Kidney glomerular epithelial cell (primary cell): Measurements from ENCODE around the gene AMT.

Source experiments
- DNase-seq: peaks from one replicate; lab custom pipeline; 2025; lab: John Stamatoyannopoulos, UW

Gene AMT, protein sequence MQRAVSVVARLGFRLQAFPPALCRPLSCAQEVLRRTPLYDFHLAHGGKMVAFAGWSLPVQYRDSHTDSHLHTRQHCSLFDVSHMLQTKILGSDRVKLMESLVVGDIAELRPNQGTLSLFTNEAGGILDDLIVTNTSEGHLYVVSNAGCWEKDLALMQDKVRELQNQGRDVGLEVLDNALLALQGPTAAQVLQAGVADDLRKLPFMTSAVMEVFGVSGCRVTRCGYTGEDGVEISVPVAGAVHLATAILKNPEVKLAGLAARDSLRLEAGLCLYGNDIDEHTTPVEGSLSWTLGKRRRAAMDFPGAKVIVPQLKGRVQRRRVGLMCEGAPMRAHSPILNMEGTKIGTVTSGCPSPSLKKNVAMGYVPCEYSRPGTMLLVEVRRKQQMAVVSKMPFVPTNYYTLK

DNA sequence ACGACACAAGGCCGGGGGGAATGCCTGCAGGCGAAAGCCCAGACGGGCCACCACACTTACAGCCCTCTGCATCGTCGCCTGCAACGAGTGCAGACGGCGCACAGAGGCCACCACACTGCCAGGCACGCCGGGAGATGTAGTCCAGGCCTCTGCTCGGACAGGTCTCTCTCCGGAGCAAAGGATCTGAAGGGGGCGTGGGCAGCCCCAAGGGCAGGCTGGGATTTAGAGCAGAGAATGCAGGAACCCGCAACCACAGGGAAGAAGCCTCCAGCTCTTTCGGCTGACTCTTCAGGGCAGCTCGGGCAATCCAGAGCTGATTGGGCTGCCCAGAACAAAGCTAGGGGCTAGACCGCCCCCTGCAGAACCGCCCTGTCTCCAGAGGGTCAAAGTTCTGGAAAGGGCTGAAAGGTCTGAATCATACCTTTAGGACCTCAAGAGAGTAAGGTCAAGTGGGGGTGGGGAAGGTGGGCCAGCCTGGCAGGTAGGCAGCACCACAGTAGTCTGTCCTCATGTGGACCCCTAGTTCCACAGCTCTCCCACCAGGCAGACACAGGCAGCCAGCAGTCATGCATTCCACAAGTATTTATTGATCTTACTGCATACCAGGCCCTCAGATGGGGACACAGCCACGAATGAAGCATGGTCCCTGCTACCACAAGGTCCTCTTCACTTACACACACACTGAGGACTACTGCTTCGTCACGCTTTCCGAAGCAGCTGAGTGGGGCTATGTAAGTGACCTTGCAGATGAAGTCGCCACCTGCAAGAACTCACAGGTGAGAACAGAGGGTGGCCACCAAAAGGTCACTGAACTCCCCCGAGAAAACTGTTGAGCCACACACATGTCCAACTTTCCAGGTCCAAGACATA is at the start of gene AMT:
TSS of gene AMT (minus strand) at position 95 of the 870 bp plus-strand sequence. CDS start at position 72, 23 bp downstream.
- no peak for DNase-seq

DNA sequence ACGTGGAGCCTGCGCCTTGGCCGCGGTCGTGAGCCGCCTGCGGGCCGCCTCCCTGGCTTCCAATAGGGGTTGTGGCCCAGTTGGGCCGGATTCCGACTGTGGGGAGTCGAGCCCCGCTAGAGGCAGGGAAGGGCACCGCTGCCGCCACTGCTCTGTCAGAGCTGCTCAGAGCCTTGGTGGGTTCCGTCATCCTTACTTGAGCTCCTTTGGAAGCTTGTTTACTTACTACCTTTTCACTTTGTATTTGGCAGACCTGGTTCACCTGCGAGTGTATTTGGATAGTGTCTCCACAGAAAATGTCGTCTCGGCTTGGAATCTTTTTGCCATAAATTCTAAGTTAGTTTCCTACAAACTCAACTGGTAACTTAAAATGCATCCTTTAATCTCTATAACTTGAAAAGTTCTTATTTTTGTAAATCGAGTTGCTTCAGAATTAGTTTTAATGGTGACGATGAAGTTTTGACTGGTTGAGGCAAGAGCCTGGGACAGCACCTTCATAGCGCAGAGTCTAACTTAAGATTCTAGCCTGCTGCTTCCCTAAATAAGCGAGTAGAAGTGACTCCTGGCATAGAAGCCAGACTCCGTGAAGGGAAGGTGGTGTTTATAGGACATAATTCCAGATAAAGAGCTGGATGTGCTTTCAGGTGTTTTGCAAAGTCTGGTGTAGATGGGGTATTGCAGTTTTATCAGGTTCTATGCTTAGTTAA is 48.6 kb upstream of the AMT start:
- DNase-seq: peak; percentile 14

DNA sequence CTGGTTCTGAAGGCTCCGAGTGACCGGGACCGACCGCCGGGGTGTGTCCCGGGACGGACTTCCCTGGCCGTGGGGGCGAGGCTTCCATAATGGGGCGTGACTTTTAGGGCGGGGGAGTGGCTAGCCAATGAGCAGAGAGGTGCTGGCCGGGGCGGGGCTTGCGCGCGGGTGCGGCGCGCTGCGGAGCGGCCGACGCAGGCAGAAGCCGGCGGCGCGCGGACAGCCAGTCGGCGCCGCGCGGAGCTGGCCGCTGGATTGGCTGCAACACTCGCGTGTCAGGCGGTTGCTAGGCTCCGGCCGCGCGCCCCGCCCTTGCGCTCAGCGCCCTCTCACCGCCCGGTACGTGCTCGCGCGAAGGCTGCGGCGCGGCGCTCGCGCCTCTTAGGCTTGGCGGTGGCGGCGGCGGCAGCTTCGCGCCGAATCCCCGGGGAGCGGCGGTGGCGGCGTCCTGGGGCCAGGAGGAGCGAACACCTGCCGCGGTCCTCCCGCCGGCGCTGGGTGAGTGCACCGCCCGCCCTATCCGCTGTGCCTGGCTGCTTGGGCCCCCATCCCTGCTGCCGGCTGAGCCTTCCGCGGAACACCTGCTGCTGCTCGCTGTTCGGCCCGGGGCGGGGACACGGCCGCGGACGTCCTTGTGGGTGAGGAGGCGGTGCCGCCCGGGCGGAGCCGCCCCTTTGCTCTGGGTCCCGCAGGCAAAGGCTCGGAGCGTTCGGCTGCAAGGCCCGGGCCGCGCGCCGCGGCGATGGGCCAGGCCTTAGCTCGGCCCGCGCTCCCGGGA is 47.9 kb upstream of the AMT start, which contains the start of gene DAG1:
TSS of gene DAG1 (plus strand) at position 332 of the 778 bp plus-strand sequence. CDS start 40,268 bp downstream, outside the sequence.
- peak; percentile 92 for DNase-seq

DNA sequence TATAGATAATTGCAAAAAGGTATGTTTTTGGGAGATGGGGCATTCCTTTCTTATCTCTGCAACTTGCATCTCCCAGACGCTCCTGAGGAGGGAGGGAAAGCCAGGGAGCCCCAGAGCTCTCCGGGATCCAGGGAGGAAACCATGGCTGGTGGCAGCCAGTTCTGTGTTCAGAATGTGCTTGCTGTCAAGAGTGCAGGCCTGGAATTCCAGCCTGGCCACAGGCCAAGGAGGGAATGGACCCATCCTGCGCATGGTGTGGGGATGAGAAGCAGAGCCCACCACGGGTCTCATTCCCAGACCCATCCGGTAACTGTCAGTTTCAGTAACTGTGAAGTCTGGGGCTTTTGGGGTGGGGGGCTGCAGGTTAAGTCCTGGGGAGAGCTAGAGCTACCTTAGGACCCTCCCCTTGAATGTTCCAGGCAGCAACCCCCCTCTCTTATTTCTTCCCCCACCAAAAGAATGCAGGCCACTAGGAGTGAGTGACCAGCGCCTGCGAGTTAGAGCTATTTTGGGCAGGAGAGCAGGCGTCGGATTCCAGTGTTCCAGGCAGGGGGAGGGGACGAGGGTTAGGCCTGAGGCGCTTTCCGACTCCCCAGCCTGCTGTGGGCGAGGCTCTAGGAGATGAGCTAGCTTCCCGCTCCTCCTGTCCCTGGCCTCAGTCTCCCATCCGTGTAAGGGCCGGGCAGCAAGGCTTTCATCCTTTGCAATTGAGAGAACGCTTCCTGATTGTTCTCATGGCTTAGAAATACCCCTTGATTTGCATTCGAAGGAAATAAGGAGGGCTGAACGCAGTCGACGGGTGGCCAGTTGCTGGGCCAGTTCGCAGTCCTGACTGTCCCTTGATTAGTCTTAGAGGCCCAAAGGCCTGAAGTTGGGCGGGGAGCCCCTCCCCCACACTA is 47.0 kb upstream of the AMT start:
- peak; percentile 77 for DNase-seq

DNA sequence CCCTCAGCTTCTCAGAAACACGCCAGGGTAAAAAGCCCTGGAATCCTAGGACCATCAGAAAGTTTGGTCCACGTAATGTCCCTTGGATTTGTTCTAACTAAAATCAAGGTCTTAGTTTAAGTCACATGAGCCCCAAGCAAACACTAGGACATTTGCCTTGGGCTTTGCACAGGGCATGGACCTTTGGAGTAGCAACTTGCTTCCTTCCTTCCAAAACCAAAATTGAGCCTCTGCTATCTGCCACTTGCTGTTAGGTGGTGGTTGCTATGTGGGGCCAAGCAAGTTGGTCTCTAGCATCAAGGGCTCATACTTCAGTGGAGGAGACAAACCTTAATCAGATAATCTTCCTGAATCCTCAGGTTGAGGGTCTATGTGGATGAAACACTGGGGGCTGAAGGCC is 43.8 kb upstream of the AMT start:
- DNase-seq: no peak

DNA sequence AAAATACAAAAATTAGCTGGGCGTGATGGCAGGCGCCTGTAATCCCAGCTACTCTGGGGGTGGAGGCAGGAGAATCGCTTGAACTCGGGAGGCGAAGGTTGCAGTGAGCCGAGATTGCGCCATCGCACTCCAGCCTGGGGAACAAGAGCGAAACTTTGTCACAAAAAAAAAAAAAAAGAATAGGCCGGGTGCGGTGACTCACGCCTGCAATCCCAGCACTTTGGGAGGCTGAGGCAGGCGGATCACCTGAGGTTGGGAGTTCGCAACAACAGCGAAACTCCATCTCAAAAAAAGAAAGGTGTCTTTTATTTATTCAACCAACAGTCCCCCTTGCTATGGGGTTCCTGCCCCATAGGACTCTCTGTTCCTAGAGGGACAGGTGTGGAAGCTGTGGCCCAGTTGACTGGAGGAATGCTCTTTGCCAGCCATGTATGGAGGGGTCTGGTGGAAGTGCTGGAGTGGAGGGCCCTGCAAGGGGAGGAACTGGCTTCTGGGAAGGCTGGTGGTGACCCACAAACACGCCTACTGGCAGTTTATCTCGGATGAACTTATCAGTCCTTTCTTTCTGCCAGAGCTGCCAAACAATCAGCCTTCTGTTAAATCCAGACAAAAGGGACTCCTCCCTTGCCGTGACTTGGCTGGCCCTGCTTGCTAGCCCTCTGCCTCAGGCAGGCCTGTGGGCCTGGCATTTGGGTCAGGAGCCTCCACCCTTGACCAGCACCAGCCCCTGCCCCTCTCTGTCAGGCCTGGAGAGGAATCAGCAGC is 43.2 kb upstream of the AMT start:
- no peak for DNase-seq

DNA sequence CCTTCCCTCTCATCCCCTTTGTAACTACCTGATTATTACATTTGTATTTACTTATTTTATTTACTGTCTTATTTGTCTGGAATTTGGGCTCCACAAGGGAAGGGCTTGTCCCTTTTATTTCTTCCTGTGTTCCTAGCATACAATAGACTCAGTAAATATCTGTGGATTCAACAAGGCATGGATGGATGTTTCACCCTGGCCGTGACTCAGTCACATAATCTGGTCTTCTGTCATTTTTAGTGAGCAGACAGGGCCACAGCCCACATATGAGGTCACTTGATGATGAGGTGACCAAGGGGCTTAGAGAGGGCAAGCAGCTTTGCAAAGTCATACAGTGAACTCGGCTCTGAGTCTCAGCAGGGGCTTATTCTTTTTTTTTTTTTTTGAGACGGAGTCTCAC is 39.9 kb upstream of the AMT start:
- peak; percentile 13 for DNase-seq

DNA sequence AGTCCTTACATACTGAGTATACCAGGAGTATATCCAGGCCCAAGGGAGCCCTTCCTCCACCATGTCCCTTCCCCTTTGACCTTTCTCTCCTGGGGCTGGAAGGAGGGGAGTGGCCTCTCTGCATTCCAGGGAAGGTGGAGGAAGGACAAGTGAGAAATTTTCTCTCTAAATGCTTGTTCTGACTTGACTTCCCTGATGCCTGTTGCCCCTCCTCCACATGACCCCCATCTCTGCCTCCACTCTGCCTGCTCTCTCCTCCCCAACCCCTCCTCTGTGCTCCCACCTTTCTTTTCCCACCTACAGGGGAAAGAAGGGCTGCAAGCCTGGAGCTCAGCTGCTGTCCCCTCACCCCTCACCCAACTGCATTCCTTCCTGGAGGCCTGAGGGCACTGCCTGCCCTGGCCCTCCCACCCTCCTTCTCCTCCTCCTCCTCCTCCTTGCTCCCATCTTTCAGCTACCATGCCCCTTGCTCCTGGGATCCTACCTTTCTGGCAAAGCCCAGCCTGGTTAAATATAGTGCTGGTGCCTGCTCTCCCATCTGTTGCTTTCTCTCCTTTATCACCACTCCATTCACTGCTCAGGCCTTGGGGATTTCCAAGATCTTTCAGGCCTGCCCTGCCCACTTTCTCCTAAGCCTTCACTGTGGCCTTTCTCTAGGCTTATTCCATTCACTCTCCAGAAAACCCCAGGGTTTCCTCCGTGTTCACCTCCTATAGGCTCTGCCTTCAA is 39.3 kb upstream of the AMT start:
- DNase-seq: peak; percentile 23

DNA sequence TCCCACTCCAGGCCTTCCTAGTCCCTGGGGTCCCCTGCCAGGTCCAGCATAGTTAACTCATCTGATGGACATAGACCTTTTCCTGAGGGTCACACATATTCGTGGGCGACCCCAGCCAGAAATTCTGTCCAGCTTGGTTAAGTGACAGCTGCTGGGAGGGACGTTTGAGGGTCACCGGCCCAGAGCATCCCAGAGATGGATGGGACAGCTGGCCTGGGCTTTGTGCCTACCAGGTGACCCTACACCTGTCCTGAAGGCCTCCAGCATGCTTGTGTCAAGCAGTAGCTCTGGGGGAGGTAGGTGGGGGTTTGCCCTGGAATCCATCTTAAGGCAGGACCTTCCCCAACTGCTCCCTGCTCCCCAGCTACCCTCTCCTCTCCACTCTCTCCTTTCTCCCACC is 38.7 kb upstream of the AMT start:
- no peak for DNase-seq

DNA sequence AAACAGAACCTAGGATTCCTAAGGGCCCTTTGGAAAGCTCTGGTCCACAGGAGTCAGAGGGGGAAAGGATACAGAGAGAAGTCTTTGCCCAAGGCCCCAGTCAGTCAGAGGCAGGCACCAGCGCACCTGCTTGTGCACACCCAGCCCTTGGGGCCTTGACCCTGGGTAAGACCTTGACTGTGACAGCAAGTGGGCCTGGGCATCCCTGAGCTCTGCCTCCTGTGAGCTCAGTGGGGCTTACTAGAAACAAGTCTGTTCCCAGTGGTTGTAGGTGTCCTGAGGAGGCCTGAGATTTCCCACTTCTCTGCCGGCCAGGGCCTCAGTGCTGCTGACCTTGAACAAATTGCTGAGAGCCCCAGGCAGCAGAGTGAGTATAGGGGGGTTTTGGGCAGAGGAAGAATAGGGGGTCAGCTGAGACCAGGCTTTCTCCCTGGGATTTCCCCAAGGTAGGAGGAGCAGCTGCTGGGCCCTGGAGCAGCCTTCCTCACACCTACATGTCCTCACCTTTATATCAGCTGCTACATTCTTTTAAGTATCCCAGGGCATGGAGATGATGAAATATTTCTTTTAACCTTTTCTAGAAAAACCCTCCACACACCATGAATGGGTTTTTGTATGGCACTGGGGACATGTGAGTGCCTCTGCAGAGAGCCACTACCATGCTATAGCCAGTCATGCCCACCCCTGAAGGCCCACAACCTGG is 38.1 kb upstream of the AMT start:
- no peak for DNase-seq

DNA sequence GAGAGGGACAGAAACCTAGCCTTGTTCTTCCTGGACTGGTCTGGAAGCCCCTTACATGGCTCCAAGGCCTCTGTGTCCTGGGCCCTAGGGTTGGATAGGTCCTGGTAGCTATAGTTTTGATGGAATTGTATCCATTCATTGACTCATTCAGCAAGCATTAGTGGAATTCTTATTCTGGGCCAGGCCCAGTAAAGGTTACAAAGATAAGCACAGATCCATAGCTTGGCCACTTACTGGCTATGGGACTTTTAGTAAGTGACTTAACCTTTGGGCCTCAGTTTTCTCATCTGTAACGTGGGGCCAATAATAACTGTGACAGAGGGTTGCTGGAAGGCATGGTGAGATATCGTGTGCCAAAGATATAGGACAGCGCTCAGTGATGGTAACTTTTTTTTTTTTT is 34.2 kb upstream of the AMT start:
- no peak for DNase-seq

DNA sequence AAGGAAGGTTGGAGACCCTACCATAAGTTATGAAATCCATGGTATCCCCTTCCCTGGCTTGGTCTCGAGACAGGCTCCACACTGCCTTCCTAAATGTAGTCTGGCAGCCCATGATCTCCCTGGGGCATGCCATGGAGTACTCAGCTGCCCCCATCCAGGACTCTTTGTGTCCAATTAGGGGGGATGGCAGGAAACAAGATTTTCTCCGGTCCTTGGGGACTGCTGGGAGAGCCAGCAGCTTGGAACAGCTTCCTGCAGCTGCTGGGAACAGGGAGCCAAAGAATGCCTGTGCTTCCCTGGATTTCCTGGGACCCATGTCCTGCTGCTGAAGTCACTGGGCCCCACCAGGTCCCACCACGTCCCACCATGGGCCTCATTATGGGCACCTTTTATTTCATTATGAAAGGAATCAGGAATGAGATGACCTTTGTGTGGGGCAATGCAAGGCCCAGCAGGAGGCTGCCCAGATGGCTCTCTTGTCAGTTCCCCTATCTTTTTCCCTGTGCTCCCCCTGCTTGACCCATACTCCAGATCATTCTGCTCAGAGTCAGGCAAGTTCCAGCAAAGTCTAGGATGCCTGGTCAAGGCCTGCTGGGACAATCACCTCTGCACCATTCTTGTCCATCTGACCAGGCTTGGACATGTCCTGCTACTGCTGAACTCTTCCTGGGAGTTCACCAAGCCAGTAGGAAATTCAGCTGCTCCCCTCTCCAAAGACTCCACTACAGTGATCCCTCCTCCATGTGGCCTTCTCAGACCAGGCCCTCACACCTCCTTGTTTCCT is 32.8 kb upstream of the AMT start:
- no peak for DNase-seq

DNA sequence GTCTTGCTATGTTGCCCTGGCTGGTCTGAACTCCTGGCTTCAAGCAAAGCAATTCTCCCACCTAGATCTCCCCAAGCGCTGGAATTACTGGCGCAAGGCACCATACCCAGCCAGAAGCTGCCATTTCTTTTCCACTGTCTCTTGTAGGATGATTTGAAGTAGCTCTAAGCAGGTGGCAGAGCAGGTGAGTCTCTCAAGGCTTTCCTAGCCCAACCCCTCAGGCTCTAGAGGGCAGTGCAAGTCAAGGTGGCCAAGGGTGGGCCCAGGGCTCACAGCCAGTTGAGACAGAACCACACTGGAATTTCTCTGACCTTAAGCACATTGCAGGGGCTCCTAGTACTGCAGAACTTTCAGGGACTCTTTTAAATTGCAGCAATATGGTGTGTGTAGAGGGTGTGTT is 32.2 kb upstream of the AMT start:
- DNase-seq: no peak

DNA sequence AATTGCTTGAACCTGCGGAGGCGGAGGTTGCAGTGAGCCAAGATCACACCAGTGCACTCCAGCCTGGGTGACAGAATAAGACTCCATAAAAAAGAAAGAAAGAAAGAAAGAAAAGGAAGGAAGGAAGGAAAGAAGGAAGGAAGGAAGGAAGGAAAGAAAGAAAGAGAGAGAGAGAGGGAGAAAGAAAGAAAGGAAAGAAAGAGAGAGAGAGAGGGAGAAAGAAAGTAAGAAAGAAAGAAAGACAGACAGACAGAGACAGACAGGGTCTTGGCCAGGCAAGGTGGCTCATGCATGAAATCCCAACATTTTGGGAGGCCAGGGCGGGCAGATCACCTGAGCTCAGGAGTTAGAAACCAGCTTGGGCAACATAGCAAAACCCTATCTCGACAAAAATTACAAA is 31.3 kb upstream of the AMT start:
- DNase-seq: no peak

DNA sequence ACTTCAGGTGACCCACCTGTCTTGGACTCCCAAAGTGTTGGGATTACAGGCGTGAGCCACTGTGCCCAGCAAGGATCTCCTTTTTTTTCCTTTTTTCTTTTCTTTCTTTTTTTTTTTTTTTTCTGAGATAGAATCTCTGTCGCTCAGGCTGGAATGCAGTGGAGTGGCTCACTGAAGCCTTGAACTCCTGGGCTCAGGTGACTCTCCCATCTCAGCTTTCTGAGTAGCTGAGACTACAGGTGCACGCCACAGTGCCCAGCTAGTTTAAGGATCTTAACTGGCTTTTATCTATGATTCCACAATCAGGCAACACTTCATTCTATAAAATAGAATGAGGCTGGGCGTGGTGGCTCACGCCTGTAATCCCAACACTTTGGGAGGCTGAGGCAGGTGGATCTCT is 23.1 kb upstream of the AMT start:
- no peak for DNase-seq

DNA sequence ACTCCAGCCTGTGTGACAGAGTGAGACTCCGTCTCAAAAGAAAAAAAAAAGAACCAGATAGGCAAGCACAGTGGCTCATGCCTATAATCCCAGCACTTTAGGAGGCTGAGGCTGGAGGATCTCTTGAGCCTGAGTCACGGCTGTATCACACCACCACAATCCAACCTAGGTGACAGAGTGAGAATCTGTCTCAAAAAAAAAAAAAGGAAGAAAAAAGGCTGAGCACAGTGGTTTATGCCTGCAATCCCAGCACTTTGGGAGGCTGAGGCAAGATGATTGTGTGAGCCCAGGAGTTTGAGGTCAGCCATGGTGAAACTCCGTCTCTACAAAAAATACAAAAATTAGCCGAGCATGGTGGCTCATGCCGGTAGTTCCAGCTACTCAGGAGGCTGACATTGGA is 12.5 kb upstream of the AMT start:
- DNase-seq: no peak

DNA sequence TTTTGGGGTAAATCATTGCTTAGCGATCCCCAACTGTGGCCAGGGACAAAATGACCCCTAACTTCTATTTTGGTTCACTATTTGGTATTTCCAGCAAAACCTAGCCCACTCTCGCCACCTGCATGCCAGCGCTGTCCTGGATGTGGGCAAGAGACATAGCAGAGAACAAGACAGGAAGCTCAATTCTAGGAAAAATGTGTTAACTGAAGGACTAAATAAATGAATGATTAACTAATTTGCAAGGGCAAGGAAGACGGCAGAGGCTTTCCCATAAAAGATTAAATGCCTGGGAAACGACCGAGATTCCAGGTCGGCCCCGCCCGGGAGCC is 6.4 kb upstream of the AMT start:
- peak; percentile 71 for DNase-seq

DNA sequence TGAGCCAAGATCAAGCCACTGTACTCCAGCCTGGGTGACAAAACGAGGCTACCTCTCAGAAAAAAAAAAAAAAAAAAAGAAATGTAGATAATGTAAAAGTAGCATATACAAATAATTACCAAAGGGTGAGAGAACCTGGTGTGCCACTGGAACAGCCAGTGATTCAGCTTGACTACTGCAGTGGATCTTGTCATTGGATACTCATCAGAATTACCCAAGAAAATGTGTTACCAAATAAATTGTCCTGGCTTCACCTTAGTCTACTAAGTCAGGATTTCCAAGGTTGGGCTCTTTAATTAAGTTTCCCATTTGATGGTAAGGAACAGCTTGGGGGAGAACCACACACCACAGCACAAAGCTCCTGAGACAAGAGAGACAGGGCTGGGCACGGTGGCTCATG is 5.3 kb upstream of the AMT start:
- DNase-seq: no peak
